Heart left ventricle (tissue), 16 donors: ENCODE data around the gene FAM156A. TPM values are rescaled to one million over a fixed set of nuclear protein-coding genes. Genes with fewer than 3 reads are reported as not detected.
"Not testable (repeated sequence)": the region's sequence is repeated elsewhere in the genome, so short reads cannot be mapped to it uniquely, and the experiment has no call there.

Source experiments
- ATAC-seq, 4 donors: fragments of 200-7000 bp; cut with Tn5 transposase; one replicate each; pipeline ENCODE4 v1.9.1; 2020 to 2022; ENCODE audit warnings: moderate library complexity in 4 of 4, mild to moderate bottlenecking in 3 of 4, moderate number of reproducible peaks in 1 of 4
- DNase-seq, 5 donors: peaks; one replicate each; pipeline ENCODE4 v3.0.0-alpha.2; 2020
- H3K27ac ChIP-seq, 12 donors: fragments of 200-600 bp; sonication (generic) in 4 of 12; one replicate each; pipeline versions ENCODE4 v1.5.0 to v1.8.0; 2016 to 2022; ENCODE audit warnings: mild to moderate bottlenecking in 2 of 12
- H3K27me3 ChIP-seq, 9 donors: fragments of 200-600 bp; sonication (generic) in 2 of 9; one replicate each; pipeline versions ENCODE4 v1.5.1 to v1.8.0; 2016 to 2022; ENCODE audit warnings: mild to moderate bottlenecking in 3 of 9
- H3K36me3 ChIP-seq, 9 donors: fragments of 200-600 bp; sonication (generic) in 2 of 9; one replicate each; pipeline versions ENCODE4 v1.5.0 to v1.8.0; 2018 to 2022; ENCODE audit warnings: mild to moderate bottlenecking in 2 of 9
- H3K4me1 ChIP-seq, 12 donors: fragments of 200-600 bp; sonication (generic) in 4 of 12; one replicate each; pipeline versions ENCODE4 v1.5.0 to v1.8.0; 2016 to 2022; ENCODE audit warnings: mild to moderate bottlenecking in 3 of 12
- H3K4me3 ChIP-seq, 12 donors: fragments of 200-600 bp; sonication (generic) in 4 of 12; one replicate each; pipeline versions ENCODE4 v1.5.0 to v1.8.0; 2017 to 2022; ENCODE audit warnings: mild to moderate bottlenecking in 9 of 12, moderate library complexity in 4 of 12
- H3K9me3 ChIP-seq, 12 donors: fragments of 200-600 bp; sonication (generic) in 4 of 12; one replicate each; pipeline versions ENCODE4 v1.5.0 to v1.8.0; 2016 to 2022; ENCODE audit warnings: mild to moderate bottlenecking in 1 of 12
- POLR2A ChIP-seq, 2 donors: fragments of 450-650 bp; IDR thresholded peaks; one replicate each; pipeline ENCODE4 v1.6.1; 2017; ENCODE audit warnings: antibody characterized with exemption in 2 of 2, mild to moderate bottlenecking in 2 of 2, moderate library complexity in 2 of 2
- WGBS, 4 donors: extraction: QIAGEN DNeasy Blood & Tissue Kit in 2 of 4; methylation state at CpG; one replicate each; pipeline versions ENCODE4 v1.1.5 to v1.1.7; 2013 to 2018; 5-methylcytosine and 5-hydroxymethylcytosine counted together
- intact Hi-C, 10 donors: fragments of 100-400 bp; cut with DNase I; formaldehyde crosslinking; loops; one replicate each; pipeline versions ENCODE4 v1.11.1 to v1.14.2; 2022
- polyA plus RNA-seq, 2 donors: library from polyadenylated mRNA; stranded (reverse); fragments of 200-250 nt; gene quantifications; one replicate each; pipeline ENCODE4 v1.2.3, GENCODE V29; 2013
- total RNA-seq, 9 donors: library from RNA; depleted of rRNA in 2 of 9; stranded (reverse); fragments of >200 nt in 2 of 9; fragmentation: NEBNext Ultra II Directional in 3 of 9; extraction: Animal tissue kit (Norgen Biotek cat#: 25700) in 3 of 9; gene quantifications; one replicate each; pipeline versions ENCODE4 v1.1.0 to v1.2.4, GENCODE V29; 2016 to 2023
- TF ChIP-seq, protein P1 (sequence below), 12 donors: fragments of 200-600 bp; sonication (generic) in 4 of 12; IDR thresholded peaks; one replicate each; pipeline versions ENCODE4 v1.5.0 to v1.8.0; 2018 to 2022; ENCODE audit warnings: antibody characterized with exemption in 12 of 12, mild to moderate bottlenecking in 5 of 12
- donor health status: ischemic (EF 13 %, LVEDD 7.1; RV severe dilation, severe dysfunction).
- donor health status: healthy with polysubstance abuse.
- donor health status: DM: no; HTN: yes; CAD: no.
- donor health status: DM: no; HTN: no; CAD: no.
- donor health status: ischemic (EF 25% LVEDD 6.9; RV normal size, moderate dysfunction).
- donor health status: ischemic (EF 25% LVEDD 5.7; RV mildly dilated, moderate dysfunction).
- donor health status: healthy.
- donor health status: DM: yes; HTN: yes; CAD: no.
- donor health status: ischemic (EF 35%, LVEDD 5.7; RV mildly dilated, moderate dysfunction).
- donor health status: nonischemic (EF 11% LVEDD 7.7; RV severe dilation, severe dysfunction).
- donor health status: DM: yes; HTN: yes; CAD: no.
- donor health status: PGD.
- donor health status: ischemic (EF 29% LVEDD 5.4; RV normal size, mild dysfunction).
- donor health status: nonischemic (EF 23%, LVEDD 6.1; RV moderate dilation, normal function).

Gene FAM156A
- total and polyA plus RNA-seq, 11 donors, result 3.6 to 12.9 (median 7.0) TPM

DNA sequence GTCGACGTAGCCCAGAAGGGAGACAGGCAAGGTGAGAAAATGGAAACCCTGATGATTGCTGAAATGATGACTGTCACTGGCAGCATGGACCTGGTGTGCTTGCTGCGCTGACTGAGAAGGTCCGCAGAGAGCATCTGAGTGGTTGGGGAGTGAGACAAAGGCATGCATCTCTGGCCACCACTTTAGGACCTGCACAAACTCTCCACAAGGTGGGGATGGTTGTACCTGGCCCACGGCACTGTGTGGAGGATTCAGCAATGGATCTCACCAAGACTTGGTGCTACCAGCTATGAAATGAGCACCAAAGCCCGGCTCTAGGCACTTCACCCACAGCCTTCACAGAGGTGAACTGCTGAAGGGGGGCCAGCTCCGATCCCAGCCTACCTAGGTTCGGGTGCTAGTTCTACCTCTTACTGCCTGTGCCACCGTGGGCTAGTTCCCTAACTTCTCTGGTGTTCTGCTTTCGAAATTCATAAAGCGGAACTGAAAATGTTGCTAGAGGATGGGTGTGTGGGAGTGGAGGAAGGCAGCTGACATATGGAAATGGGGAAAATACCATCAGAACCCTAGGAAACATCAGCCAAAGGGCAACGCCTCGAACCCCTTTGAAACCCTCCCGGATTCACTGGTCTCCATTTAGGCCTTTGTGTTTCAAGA, 12.4 kb downstream of the FAM156A start:
- H3K4me1 ChIP-seq, H3K4me3 ChIP-seq, DNase-seq, H3K27me3 ChIP-seq, H3K9me3 ChIP-seq, H3K36me3 ChIP-seq, intact Hi-C loops, H3K27ac ChIP-seq: not testable (repeated sequence)
- no CpG with 5 or more reads among the region's 14 CpGs for WGBS, 4 donors
- peak in 1 of 4 donors; percentile 37 for ATAC-seq

- peak in 2 of 4 donors; percentile 13 to 33 for ATAC-seq
- DNase-seq, result not testable (repeated sequence)
- no CpG with 5 or more reads among the region's 10 CpGs for WGBS, 4 donors
These were observed 16.6 kb downstream of the FAM156A start for GRCh38 chrX:52941728-52942127.

DNA sequence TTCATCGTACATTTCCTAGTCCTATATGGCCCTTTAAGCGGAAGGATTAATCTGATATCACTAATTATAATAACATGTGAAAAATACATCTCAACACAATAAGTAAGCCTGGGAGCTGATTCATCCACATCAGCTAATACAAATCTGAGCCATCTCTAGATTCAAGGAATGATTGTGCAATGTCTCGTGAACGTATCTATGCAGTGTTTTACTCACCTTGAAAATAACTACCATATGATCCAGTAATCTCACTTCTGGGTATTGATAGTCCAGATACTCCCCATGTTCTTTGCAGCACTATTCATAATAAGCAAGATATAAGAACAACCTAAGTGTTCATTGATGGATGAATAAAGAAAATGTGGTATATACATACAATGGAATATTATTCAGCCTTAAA, 17.6 kb downstream of the FAM156A start:
- intact Hi-C loops, ATAC-seq, H3K4me3 ChIP-seq, H3K4me1 ChIP-seq, H3K27me3 ChIP-seq, H3K36me3 ChIP-seq, DNase-seq, H3K27ac ChIP-seq, H3K9me3 ChIP-seq: not testable (repeated sequence)
- no CpG with 5 or more reads among the region's 4 CpGs for WGBS, 4 donors

More at GRCh38 chrX:52941728-52942127, 16.6 kb downstream of the FAM156A start:
- H3K4me1 ChIP-seq, H3K27me3 ChIP-seq, intact Hi-C loops, H3K4me3 ChIP-seq, H3K36me3 ChIP-seq, H3K9me3 ChIP-seq, H3K27ac ChIP-seq: not testable (repeated sequence)

- DNase-seq, H3K36me3 ChIP-seq, H3K9me3 ChIP-seq, H3K27me3 ChIP-seq, intact Hi-C loops: not testable (repeated sequence)
- peak overlapping the region; percentile 59 to 75 (median 66) for H3K4me3 ChIP-seq
- peak overlapping the region; percentile 92 to 99 (median 94) for H3K27ac ChIP-seq
- peak in 1 of 4 donors; percentile 3 for ATAC-seq
- H3K4me1 ChIP-seq, result peaks cover 0 to 10% (median 3%) of the 10 kb centered on the region in 12 donors
- 1 to 14% (median 3%) methylated on average over 10 of the region's 10 CpGs for WGBS, 4 donors
These were observed 22.9 kb downstream of the FAM156A start for GRCh38 chrX:52935470-52935784.

- Histone ChIP-seq H3K36me3 (no peaks in the 10 kb centered on the region), H3K4me1 (peaks cover 0 to 10% (median 3%) of the 10 kb centered on the region in 12 donors), H3K27me3 (no peaks in the 10 kb centered on the region), H3K9me3 (no peaks in the 10 kb centered on the region), H3K27ac (peak overlapping the region; percentile 92 to 99 (median 94)), H3K4me3 (peak overlapping the region; percentile 59 to 75 (median 66))
- WGBS, 4 donors, result 0 to 1% (median 0%) methylated on average over 34 to 61 of the region's 61 CpGs
- intact Hi-C loops, result no loop called here
- DNase-seq, result peak; percentile 93 to 98 (median 94)
- peak in 1 of 2 donors; percentile 78 for TF ChIP-seq POLR2A (IDR thresholded peaks at IDR 0.05)
- TF ChIP-seq, protein P1, sequence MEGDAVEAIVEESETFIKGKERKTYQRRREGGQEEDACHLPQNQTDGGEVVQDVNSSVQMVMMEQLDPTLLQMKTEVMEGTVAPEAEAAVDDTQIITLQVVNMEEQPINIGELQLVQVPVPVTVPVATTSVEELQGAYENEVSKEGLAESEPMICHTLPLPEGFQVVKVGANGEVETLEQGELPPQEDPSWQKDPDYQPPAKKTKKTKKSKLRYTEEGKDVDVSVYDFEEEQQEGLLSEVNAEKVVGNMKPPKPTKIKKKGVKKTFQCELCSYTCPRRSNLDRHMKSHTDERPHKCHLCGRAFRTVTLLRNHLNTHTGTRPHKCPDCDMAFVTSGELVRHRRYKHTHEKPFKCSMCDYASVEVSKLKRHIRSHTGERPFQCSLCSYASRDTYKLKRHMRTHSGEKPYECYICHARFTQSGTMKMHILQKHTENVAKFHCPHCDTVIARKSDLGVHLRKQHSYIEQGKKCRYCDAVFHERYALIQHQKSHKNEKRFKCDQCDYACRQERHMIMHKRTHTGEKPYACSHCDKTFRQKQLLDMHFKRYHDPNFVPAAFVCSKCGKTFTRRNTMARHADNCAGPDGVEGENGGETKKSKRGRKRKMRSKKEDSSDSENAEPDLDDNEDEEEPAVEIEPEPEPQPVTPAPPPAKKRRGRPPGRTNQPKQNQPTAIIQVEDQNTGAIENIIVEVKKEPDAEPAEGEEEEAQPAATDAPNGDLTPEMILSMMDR (IDR thresholded peaks at IDR 0.05), result peak; percentile 74 to 97 (median 80)
- peak; percentile 98 to 99 (median 98) for ATAC-seq
These were observed 23.4 kb downstream of the FAM156A start for GRCh38 chrX:52934704-52935469.

- intact Hi-C loops, result no loop called here
- ATAC-seq, result peak in 1 of 4 donors; percentile 11
- no peaks in the 10 kb centered on the region for H3K9me3 ChIP-seq
- TF ChIP-seq, protein P1 (IDR thresholded peaks at IDR 0.05), result no peak
- TF ChIP-seq POLR2A (IDR thresholded peaks at IDR 0.05), result no peak
- H3K4me1 ChIP-seq, result peaks cover 0 to 10% (median 3%) of the 10 kb centered on the region in 12 donors
- no peak for DNase-seq
- peak overlapping the region; percentile 92 to 99 (median 94) for H3K27ac ChIP-seq
- H3K27me3 ChIP-seq, result no peaks in the 10 kb centered on the region
- WGBS, 4 donors, result 3 to 7% (median 4%) methylated on average over 27 of the region's 27 CpGs
- no peaks in the 10 kb centered on the region for H3K36me3 ChIP-seq
- peak overlapping the region; percentile 59 to 75 (median 66) for H3K4me3 ChIP-seq
These were observed 24.2 kb downstream of the FAM156A start for GRCh38 chrX:52933976-52934703.
